ENCODE measurements around the gene PIGH.

DNA sequence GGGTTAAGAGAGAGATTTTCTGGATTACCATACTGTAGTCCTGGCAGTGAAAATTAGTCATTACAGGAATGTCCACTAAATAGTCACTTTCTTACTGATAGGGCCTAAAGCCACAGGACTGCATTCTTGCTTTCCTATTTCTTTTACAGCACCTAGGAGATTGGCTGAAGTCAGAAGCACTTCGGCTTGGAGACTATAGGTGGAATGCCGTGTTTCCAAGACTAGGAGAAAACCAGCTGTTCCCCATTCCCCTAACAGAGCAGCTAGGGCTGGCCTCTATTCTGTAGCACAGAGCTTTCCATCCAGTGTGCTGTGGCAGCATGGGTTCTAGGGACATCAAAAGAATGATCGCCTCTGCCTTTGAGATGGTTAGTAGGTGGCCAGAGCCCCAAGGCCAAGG lies 15.1 kb downstream of the PIGH start:
- TF ChIP-seq, protein P1, sequence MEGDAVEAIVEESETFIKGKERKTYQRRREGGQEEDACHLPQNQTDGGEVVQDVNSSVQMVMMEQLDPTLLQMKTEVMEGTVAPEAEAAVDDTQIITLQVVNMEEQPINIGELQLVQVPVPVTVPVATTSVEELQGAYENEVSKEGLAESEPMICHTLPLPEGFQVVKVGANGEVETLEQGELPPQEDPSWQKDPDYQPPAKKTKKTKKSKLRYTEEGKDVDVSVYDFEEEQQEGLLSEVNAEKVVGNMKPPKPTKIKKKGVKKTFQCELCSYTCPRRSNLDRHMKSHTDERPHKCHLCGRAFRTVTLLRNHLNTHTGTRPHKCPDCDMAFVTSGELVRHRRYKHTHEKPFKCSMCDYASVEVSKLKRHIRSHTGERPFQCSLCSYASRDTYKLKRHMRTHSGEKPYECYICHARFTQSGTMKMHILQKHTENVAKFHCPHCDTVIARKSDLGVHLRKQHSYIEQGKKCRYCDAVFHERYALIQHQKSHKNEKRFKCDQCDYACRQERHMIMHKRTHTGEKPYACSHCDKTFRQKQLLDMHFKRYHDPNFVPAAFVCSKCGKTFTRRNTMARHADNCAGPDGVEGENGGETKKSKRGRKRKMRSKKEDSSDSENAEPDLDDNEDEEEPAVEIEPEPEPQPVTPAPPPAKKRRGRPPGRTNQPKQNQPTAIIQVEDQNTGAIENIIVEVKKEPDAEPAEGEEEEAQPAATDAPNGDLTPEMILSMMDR (IDR thresholded peaks at IDR 0.05) = no peak
- no peak for TF ChIP-seq POLR2A (IDR thresholded peaks at IDR 0.05)
- no peak for TF ChIP-seq EP300 (IDR thresholded peaks at IDR 0.05)
